ENCODE measurements around the gene CTNNA1.

- TF ChIP-seq CTCF (IDR thresholded peaks at IDR 0.05) = no peak
- no peak for TF ChIP-seq POLR2A (IDR thresholded peaks at IDR 0.05)
Measured at GRCh38 chr5:138936225-138936967, 183.2 kb downstream of the CTNNA1 start.
